GM06990 (cell line): ENCODE data around the gene PBX1.

Experiments
- DNase-seq: peaks from one replicate; pipeline ENCODE4 v3.0.0-alpha.2; 2011; ENCODE audit not compliant: insufficient read length; ENCODE audit errors: extremely low read depth
- H3K27me3 ChIP-seq: replicated peaks from 2 replicates; pipeline ENCODE4 v1.6.0; 2011; ENCODE audit warnings: low read length; ENCODE audit not compliant: control insufficient read depth, insufficient read depth
- H3K36me3 ChIP-seq: 2 replicates; pipeline ENCODE4 v1.5.1; 2011; ENCODE audit warnings: low read length; ENCODE audit not compliant: control insufficient read depth, insufficient read depth
- H3K4me3 ChIP-seq: replicated peaks from 2 replicates; pipeline ENCODE4 v1.5.1; 2011; ENCODE audit warnings: low read depth, mild to moderate bottlenecking, control low read depth, low read length
- CTCF ChIP-seq: IDR thresholded peaks from 2 replicates; pipeline ENCODE4 v1.5.1; 2011; ENCODE audit warnings: low read length, control low read depth, mild to moderate bottlenecking, inconsistent platforms; ENCODE audit not compliant: insufficient read depth, poor library complexity, severe bottlenecking

Gene PBX1

GRCh38 chr1:164703463-164703862, 144.5 kb downstream of the PBX1 start:
- DNase-seq = no peak
- Histone ChIP-seq H3K4me3 (no peak overlapping the region), H3K36me3 (no peaks in the 10 kb centered on the region), H3K27me3 (no peaks in the 10 kb centered on the region)
- TF ChIP-seq CTCF = no peak

- no peaks in the 10 kb centered on the region for H3K27me3 ChIP-seq
- DNase-seq = no peak
- no peak for TF ChIP-seq CTCF
- no peaks in the 10 kb centered on the region for H3K36me3 ChIP-seq
- no peak overlapping the region for H3K4me3 ChIP-seq
Measured at GRCh38 chr1:164703960-164704411, 145.0 kb downstream of the PBX1 start.

- H3K36me3 ChIP-seq = no peaks in the 10 kb centered on the region
- DNase-seq = no peak
- no peak for TF ChIP-seq CTCF
- H3K27me3 ChIP-seq = no peaks in the 10 kb centered on the region
- no peak overlapping the region for H3K4me3 ChIP-seq
Measured at GRCh38 chr1:164704954-164705353, 146.0 kb downstream of the PBX1 start.

GRCh38 chr1:164706606-164706987, 147.6 kb downstream of the PBX1 start:
- Histone ChIP-seq H3K4me3 (no peak overlapping the region), H3K36me3 (no peaks in the 10 kb centered on the region), H3K27me3 (no peaks in the 10 kb centered on the region)
- TF ChIP-seq CTCF = no peak
- DNase-seq = no peak

- no peaks in the 10 kb centered on the region for H3K27me3 ChIP-seq
- no peak overlapping the region for H3K4me3 ChIP-seq
- H3K36me3 ChIP-seq = no peaks in the 10 kb centered on the region
- no peak for TF ChIP-seq CTCF
- no peak for DNase-seq
Measured at GRCh38 chr1:164707868-164708331, 148.9 kb downstream of the PBX1 start.

GRCh38 chr1:164708596-164708995, 149.6 kb downstream of the PBX1 start:
- Histone ChIP-seq H3K36me3 (no peaks in the 10 kb centered on the region), H3K27me3 (no peaks in the 10 kb centered on the region), H3K4me3 (no peak overlapping the region)
- no peak for DNase-seq
- no peak for TF ChIP-seq CTCF
